OCI-M1 (cell line): ENCODE results near the gene INSYN2A.
A peak's percentile ranks its signal among the peaks of the same experiment; 100 is the strongest.

Experiments
- DNase-seq: peaks from one replicate; lab custom pipeline; 2025; lab: John Stamatoyannopoulos, UW

Gene INSYN2A, protein sequence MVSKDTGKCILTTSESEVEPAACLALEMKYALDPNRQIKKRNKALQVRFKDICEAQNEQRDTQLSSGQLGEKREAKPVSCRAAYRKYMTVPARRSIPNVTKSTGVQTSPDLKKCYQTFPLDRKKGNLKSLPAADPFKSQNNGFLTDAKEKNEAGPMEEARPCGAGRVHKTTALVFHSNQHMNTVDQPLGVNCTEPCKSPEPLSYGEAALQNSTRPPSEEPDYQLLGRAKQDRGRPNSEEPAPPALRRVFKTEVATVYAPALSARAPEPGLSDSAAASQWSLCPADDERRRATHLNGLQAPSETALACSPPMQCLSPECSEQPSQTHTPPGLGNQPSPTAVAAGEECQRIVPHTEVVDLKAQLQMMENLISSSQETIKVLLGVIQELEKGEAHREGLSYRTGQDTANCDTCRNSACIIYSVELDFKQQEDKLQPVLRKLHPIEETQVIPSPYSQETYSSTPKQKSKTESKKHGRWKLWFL

DNA sequence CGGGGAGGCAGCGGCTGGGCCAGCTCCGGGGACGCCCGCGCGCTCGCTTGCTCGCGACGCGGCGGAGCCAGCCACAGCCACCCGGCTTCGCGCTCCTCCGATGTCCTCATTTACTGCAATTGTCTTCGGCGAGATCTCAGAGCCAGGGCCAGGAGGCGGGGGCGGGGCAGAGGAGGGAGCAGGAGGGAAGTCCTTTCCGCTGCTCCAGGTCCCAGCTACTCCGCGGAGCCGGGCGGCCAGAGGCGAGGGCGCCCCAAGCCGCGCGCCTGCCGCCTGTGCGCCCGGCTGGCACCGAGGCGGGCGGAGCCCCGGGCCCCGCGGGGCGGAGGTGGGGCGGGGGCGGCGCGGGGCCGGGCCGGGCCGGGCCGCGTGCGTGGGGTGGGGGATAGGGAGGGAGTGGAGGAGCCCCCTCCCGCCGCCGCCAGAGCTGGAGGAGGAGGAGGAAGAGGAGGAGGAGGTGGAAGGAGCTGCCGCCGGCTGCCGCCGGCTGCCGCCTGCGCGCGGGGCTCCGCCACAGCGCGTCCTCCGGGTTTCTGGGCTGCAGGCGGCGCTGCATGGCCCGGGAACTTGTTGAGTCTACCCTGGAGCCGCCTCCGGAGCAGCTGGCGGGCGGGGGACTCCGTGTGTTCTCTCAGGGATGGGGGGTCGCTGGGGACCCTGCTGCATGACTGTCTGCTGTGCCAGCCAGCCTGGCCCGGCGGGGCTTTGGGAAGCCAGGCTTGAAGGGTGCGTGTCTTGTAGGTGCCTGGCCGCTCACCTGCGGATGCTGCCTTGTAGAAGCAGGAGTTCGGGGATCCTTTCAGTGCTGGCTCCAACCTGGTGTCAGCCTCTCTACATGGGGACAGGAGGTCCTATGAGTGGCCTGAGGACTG is at the start of gene INSYN2A:
Gene INSYN2A (minus strand): TSS at position 310 of the 872 bp plus-strand sequence. CDS start 20,196 bp downstream, outside the sequence.
- no peak for DNase-seq

DNA sequence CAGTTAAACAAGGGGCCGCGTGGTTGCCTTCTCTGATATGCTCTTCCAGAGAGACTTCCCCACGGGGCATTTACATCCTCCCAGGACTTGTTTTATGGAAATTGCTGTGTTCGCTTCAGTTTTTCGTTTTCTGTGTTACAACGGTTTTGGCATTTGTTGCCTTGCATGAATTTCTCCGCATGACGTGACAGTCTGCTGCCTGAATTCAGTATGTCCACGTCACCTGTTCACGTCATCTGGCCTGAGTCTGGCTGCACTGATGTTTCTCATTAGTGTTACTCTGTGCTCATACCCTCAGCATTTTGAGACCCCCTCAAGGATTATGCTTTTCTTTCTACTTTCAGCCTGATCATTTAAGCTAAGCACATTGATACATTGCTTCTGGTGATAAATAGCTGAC is 49.1 kb upstream of the INSYN2A start:
- no peak for DNase-seq

DNA sequence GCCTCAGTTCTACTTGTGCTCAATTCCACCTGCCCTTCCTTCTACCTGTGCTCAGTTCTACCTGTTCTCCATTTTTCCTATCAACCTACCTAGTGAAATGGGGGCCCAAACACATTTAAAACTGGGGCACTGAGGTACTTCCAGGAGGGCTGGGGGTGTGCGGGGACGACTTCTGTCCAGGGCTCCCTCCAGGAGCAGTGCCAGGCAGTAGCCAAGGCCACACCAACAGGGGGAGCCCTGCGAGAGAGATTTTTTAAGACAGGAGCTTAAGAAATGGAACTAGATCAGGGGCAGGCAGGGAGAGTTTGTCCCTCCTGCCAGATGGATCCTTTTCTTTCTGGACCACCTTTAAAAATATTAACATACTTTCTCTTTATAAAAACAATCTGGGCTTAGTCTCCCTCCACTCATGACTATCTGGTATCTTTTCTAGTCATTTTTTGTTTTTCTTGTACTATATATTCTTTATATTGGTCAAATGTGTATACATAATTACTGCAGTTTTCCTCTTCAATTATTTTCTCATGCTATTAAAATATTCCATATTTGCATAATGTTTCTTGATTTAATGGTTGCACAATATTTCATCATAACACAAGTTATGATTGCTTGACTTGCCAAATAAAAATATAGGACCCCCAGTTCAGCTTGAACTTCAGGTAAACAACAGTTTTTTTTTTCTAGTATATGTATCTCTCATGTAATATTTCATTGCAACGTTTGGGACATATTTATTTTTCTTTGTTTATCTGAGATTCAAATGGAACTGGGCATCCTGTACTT is 47.3 kb upstream of the INSYN2A start:
- peak; percentile 42 for DNase-seq

DNA sequence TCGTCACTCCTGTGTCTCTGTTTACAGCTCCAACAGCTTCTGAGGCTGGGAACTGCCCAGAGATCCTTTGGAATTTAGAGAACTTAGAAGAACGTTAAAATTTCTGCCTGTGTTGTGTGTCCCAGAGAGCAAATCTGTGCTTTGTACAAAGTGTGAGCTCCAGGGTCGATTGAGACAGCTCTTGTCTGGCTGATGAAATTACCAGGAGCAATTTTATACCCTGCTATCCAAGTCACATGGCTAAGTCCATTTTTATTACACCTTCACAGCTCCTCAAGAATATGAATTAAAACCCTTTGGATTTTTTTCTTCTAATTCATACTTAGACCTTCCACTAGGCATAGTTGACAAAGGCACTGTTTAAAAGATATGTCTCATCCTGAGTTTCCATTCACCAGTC is 46.5 kb upstream of the INSYN2A start:
- no peak for DNase-seq

DNA sequence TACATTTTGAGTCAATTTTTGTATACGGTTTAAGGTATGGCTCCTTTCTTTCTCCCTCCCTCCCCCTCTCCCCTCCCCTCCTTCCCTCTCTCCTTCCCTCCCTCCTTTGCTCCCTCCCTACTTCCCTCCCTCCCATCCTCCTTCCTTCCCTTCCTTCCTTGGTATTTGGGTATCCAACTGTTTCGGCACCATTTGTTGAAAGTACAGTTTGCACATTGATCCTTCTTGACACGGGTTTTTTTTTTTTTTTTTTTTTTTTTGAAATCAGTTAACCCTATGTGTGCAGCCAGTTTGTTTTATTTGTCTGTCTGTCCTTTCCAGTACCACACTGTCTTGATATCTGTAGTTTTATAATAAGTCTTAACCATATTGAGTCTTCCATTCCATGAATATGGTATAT is 39.9 kb upstream of the INSYN2A start:
- DNase-seq: no peak

DNA sequence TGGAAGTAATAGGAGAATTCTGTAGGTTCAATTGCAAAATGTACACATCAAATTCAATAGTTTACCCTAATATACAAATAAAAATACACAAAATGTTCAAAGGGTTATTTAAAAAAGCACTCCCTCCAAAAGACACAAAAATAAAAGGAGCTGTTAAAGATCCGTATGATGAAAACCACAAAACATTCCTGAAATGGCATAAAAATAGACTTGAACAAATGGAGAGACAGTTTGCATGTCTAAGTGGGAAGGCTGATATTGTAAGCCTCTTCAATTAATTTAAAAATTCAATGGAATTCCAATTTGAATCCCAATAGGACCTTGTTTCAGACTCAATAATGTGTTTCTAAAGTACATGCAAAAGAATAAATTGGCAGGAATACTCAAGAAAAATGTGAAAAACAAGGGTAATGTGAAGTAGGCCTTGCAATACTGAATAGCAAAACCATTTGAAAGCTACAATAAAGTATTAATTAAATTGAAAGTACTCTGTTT is 38.0 kb upstream of the INSYN2A start:
- no peak for DNase-seq

DNA sequence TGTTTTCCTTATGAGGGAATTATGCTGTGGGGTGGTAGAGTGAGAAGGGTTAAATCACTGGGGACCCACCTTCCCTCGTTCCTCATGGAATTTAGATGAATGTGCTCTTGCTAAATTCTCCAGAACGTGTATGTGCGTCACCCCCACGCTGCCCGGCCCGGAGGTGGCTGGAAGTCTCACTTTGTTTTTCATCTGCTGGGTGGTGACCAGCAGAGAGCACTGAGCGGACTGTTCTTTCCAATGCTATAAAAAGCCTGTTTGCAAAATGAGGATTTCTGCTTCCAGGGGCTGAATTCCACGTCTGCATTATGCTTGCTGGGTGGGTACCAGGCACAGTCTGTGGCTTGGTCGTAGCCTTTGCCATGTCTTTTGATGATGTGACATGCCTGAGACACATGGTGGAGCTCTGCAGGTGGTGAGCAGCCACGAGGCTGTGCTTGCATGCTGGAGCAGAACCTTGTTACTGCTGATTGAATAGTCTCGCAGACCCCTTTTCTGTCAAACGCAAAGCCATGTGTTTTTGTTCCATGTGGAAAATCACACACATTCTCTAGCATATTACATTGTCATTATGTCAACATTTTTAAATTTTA is 31.9 kb upstream of the INSYN2A start:
- DNase-seq: no peak

DNA sequence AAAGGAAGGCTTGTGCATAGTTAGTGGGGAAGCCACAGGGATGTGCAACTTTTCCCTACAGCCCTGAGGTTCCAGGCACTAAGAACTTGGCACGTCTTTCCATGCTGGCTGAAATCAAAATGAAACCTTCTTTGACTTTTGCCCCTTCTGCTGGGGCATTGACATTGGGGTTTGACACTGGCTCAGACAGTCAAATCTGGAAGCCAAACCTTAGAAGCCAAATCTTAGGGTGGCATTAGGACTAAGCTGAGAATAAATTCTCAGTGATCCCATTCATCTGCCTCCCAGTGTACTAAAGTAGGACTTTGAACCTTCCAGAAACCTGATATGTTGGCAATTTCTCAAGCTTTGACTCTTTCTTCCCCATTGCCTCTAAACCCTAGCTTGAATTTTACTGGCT is 31.3 kb upstream of the INSYN2A start:
- DNase-seq: no peak

DNA sequence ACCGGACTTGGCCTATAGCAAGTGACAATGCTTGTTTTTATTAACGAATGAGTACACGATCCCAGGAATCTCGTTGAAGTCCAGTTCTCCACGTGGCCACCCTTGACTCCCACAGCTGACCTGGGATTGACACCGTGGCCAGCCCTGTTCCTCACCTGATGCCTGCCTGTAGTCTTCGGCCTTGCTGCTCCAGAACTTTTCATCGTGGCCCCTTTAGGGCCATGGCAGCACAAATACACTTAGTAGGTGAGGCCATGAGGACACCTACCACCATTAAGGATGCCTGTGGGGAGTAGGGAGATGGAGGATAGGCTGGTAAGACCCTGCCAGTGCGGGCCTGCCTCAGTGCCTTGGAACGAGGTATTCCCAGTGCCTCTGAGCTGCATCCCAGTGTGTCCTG is 30.6 kb upstream of the INSYN2A start:
- DNase-seq: no peak

DNA sequence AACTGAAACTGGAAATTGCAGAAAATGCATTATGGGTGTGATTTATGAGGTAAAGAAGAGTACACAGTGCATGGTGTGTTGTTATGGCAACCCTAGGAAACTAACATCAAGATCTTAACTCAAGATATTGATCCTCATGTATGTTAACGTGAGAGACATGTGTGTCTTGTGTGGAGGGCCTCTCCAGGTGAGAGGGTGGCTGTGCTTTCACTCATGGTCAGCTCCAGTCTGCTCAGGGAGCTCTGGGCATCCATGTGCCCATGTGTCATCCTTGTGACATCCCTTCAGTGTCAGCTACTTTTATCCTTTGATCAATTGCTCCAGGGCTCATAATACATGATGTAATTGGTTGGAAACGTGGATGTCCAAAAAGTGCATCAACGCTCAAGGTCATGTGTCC is 24.9 kb upstream of the INSYN2A start:
- no peak for DNase-seq

DNA sequence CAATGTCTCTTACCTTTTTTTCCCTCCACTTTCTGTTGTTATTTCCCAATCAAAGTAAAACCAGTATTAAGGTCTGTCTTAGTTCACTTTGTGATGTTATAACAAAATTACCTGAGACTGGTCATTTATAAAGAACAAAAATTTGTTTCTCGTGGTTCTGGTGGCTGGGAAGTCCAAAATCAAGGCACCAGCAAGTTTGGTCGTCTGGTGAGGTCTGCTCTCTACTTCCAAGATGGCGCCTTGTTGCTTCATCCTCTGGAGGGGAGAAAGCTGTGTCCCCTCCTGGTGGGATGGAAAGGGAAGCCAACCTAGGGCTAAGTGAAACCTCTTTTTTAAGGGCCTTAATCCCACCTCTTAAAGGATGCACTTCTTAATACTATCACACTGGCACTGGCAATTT is 22.3 kb upstream of the INSYN2A start:
- DNase-seq: no peak

DNA sequence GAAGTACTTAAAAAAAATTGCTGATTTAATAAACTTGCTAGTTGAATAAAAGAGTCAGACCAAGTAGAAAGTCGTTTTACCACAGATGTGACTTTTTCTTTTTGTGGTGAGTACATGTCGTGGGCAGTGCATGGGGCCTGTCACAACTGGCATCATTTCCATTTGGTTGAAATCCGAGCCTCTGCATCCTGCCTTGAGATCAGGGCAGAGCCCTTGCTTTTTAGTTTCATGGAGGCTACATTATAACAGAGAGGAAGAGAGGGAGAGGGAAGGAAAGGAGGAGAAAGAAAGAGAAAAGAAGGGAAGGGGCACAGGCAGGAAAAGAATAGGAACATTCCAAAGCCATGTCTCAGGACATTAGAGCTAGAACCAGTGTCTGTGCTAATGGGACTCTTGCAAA is 20.4 kb upstream of the INSYN2A start:
- no peak for DNase-seq

DNA sequence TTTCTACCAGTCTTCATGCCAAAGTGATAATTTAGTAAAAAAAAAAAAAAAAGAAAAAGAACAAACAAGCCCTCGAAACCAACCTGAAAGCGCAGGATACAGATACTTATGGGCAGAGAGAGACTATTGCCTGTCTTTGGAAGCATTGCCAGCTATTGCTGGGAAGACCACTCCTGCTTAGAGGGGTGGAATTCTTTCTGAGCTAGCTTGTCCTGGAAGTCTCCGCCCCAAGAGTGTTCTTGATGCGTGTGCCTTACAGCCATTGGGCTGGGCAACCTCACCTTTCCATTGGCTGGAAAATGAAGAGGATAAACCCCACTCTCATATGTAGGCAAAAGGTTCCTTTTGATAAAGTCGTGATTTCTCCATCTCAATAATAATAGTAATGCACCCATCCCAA is 19.9 kb upstream of the INSYN2A start:
- no peak for DNase-seq

DNA sequence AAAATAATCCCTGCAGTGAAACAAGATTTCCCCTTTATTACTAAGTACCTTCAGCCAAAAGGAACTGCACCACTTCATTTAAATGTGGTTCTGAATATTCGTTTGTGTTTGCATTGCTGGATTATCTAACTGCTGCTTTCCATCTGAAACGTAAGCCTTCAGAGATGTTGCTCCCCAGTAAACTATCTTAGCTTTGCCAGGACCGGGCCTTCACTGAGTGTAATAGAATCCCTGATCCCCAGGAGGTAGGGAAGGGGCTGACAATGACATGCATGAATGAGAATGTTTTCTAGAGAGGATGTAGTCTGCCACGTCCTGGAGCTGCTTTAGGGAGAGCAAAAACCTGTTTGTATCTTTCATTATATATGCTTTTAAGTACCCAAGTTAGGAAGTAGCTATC is 19.5 kb upstream of the INSYN2A start:
- DNase-seq: no peak

DNA sequence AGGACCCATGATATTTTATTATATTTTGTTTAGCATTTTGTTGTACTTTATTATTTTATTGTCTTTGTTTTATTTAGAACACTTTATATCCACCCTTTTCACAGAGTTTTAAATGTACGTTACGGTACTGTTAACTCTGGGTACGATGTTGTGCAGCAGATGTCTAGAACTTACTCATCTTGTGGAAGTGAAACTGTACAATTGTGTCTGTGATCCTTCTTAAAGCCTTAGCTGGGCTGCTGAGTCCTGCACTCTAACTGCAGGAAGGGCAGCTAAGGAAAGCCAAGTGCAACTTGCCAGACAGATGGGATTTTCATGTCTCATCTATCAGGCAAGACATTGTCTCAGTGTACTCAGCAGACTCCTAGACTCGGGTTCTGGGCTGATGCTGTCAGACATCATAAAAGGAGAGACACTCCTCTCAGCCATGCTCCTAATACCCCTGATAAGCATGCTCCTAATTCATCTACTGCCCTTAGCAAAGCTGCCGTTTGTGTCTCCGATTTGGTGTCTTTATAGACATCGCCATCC is 14.6 kb upstream of the INSYN2A start:
- no peak for DNase-seq

DNA sequence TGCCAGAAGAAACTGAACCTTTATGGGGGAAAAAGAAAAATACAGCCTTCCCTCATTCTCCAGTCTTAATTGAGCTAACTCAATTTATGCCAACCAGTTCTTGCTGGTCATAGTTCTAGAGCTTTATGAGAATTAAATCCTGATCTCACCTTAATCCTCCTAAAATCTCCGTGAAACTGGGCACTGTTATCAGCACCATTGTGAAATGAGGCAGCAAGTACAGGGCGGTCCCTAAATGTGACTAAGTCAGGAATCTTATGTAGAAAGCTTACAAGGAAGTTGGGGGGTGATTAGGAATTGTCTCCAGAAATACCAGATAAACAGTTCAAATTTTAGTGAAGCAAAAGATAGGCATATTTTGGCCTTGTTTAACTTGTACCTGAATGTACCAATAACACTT is 10.7 kb upstream of the INSYN2A start:
- no peak for DNase-seq

DNA sequence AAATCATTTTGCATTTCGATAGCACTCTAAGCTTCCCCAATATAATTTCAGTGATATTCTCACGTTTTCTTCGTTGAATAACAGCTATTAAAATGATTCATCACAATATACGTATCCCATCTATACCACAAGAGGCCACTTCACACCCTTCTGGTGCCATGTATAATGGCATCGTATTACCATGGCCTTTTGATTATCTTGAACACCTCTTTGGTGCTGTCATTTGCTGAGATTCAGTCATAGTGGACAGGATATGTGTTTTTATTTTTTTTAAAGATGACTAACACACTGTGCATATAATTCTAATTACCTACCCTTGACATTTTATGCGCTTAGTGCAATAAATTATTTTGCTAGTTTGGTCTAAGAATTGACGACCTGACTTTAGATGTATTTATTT is 6.7 kb upstream of the INSYN2A start:
- peak; percentile 5 for DNase-seq

DNA sequence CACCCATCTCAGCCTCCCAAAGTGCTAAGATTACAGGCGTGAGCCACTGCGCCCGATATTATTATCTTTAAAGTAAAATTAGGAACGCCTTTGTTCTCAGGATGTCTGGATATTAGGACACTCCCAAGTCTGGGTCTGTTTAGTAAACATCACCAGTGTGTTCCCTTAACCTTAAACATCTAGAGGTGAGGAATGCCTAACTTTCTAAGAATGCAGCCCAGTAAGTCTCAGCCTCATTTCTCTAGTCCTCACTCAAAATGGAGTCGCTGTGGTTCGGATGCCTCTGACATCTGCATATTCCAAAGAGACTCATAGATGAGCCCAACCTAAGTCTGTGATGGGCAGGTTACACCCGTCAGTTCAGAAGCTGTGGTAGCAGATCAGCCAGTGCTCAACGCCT is 4.3 kb upstream of the INSYN2A start:
- DNase-seq: no peak

DNA sequence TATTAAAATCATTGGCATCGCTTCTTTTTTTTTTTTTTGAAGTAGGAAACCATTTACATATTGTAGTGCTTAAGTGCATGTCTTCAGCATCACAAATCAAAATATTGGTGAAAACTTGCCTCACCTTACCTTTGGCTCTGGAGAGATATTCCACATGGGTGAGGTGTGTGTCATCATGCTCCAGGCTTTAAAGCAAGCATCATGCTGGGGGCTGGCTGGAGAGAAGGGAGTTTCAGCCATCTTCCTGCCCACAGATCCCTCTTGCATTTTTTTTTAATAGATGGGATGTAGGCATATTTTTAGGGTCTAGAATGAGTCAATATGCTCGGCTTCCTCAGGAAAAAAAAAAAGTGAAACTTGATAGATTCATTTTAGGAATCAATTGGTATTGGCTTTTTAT is 2.3 kb upstream of the INSYN2A start:
- no peak for DNase-seq

DNA sequence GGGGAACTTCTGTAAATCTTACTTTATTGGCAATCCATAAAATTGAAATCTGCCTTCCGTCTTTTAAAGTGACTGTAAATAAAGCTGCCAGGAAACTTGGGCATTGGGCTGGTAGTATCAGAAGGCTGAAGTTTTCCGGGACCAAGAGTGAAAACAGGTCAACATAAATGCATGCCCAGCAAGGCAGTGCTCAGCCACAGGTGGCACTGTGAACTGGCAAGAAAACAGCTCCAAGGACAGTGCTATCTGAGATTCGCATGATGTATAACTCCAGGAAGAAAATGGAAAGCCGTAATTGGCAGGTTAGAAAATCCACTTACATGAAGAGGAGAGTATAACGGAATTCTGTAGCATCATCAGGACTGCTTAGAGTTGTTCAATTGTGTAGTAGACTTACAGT is 1.9 kb upstream of the INSYN2A start:
- no peak for DNase-seq

DNA sequence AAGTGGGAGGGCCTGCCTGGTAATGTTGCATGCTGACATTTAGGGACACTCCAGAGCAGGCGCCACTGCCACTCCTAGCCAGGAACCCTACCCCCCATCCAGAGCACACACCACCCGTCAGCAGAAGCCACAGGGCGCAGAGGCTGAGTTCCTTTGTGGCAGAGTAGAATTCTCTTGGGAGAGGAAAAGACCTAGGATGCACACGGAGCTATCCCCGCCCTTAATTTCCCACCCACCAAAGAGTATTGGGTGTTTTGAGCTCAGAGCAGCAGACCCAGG is 702 bp upstream of the INSYN2A start:
- no peak for DNase-seq
